H9 (cell line): ENCODE measurements around the gene WSCD2. TPM values are rescaled to one million over a fixed set of nuclear protein-coding genes. Genes with fewer than 3 reads are reported as not detected.

Experiments
- DNase-seq: peaks from one replicate; pipeline ENCODE4 v3.0.0-alpha.2; 2017
- H2AFZ ChIP-seq: one replicate; pipeline ENCODE4 v1.6.1; 2013; ENCODE audit warnings: mild to moderate bottlenecking, low read length, control low read depth, moderate library complexity
- H2AK5ac ChIP-seq: 2 replicates; pipeline ENCODE4 v1.6.1; 2013; ENCODE audit warnings: low read length, control low read depth, mixed read lengths; ENCODE audit not compliant: insufficient read length
- H2BK120ac ChIP-seq: one replicate; pipeline ENCODE4 v1.6.1; 2013; ENCODE audit warnings: low read depth, mild to moderate bottlenecking, low read length, control low read depth, inconsistent platforms; ENCODE audit not compliant: poor library complexity, severe bottlenecking
- H2BK12ac ChIP-seq: 2 replicates; pipeline ENCODE4 v1.6.1; 2013; ENCODE audit warnings: low read length, control low read depth, mixed read lengths, low read depth; ENCODE audit not compliant: insufficient read length
- H2BK15ac ChIP-seq: 2 replicates; pipeline ENCODE4 v1.6.1; 2013; ENCODE audit warnings: low read depth, low read length, control low read depth
- H2BK20ac ChIP-seq: one replicate; pipeline ENCODE4 v1.6.1; 2013; ENCODE audit warnings: low read depth, mild to moderate bottlenecking, low read length, control low read depth, inconsistent platforms; ENCODE audit not compliant: poor library complexity, severe bottlenecking
- H2BK5ac ChIP-seq: 2 replicates; pipeline ENCODE4 v1.6.1; 2013; ENCODE audit warnings: low read length, control low read depth, mixed read lengths; ENCODE audit not compliant: insufficient read length
- H3K14ac ChIP-seq: 2 replicates; pipeline ENCODE4 v1.6.1; 2013; ENCODE audit warnings: low read length, control low read depth; ENCODE audit not compliant: insufficient read depth
- H3K18ac ChIP-seq: 2 replicates; pipeline ENCODE4 v1.6.1; 2013; ENCODE audit warnings: low read depth, mild to moderate bottlenecking, mixed read lengths, low read length, control low read depth; ENCODE audit not compliant: insufficient read length
- H3K23ac ChIP-seq: 2 replicates; pipeline ENCODE4 v1.6.1; 2013; ENCODE audit warnings: low read length, control low read depth, mixed read lengths, low read depth; ENCODE audit not compliant: insufficient read length
- H3K23me2 ChIP-seq: 2 replicates; pipeline ENCODE4 v1.6.1; 2013; ENCODE audit warnings: low read depth, mild to moderate bottlenecking, mixed read lengths, low read length, control low read depth; ENCODE audit not compliant: insufficient read length, poor library complexity, severe bottlenecking
- H3K27ac ChIP-seq: 2 replicates; pipeline ENCODE4 v1.5.1; 2013; ENCODE audit warnings: low read length, control low read depth, mixed read lengths, low read depth; ENCODE audit not compliant: insufficient read length
- H3K27me3 ChIP-seq: 2 replicates; pipeline ENCODE4 v1.6.1; 2013; ENCODE audit warnings: low read length, control low read depth, inconsistent platforms; ENCODE audit not compliant: insufficient read depth
- H3K4ac ChIP-seq: 2 replicates; pipeline ENCODE4 v1.6.1; 2013; ENCODE audit warnings: low read depth, mild to moderate bottlenecking, control low read depth, inconsistent platforms, low read length, moderate library complexity
- H3K4me1 ChIP-seq: 2 replicates; pipeline ENCODE4 v1.6.1; 2013; ENCODE audit warnings: low read length, control low read depth, inconsistent platforms; ENCODE audit not compliant: insufficient read depth
- H3K4me2 ChIP-seq: 2 replicates; pipeline ENCODE4 v1.6.1; 2013; ENCODE audit warnings: low read length, control low read depth, mixed read lengths; ENCODE audit not compliant: insufficient read length, insufficient read depth
- H3K56ac ChIP-seq: 2 replicates; pipeline ENCODE4 v1.6.1; 2013; ENCODE audit warnings: low read depth, mild to moderate bottlenecking, mixed read lengths, low read length, control low read depth; ENCODE audit not compliant: insufficient read length
- H3K79me1 ChIP-seq: 2 replicates; pipeline ENCODE4 v1.6.1; 2013; ENCODE audit warnings: low read depth, mild to moderate bottlenecking, moderate library complexity, low read length, control low read depth, inconsistent platforms; ENCODE audit not compliant: insufficient read depth, poor library complexity, severe bottlenecking
- H3K79me2 ChIP-seq: 2 replicates; pipeline ENCODE4 v1.6.1; 2013; ENCODE audit warnings: low read length, control low read depth, inconsistent platforms; ENCODE audit not compliant: insufficient read depth
- H3K9ac ChIP-seq: 2 replicates; pipeline ENCODE4 v1.6.1; 2013; ENCODE audit warnings: low read length, control low read depth, mixed read lengths; ENCODE audit not compliant: insufficient read length; ENCODE audit errors: extremely low read depth
- H3K9me3 ChIP-seq: one replicate; pipeline ENCODE4 v1.6.1; 2013; ENCODE audit warnings: low read depth, low read length, inconsistent platforms; ENCODE audit not compliant: control insufficient read depth
- H3T11ph ChIP-seq: one replicate; pipeline ENCODE4 v1.6.1; 2013; ENCODE audit warnings: mild to moderate bottlenecking, low read length, control low read depth, inconsistent platforms
- H4K20me1 ChIP-seq: one replicate; pipeline ENCODE4 v1.6.1; 2013; ENCODE audit not compliant: control insufficient read depth, insufficient read length, insufficient read depth
- H4K5ac ChIP-seq: 2 replicates; pipeline ENCODE4 v1.6.1; 2013; ENCODE audit warnings: low read depth, mild to moderate bottlenecking, mixed read lengths, low read length, control low read depth; ENCODE audit not compliant: insufficient read length
- H4K8ac ChIP-seq: replicated peaks from 2 replicates; pipeline ENCODE4 v1.6.1; 2013; ENCODE audit warnings: low read length, control low read depth, mixed read lengths, low read depth; ENCODE audit not compliant: insufficient read length
- H4K91ac ChIP-seq: 2 replicates; pipeline ENCODE4 v1.6.1; 2013; ENCODE audit warnings: low read depth, mild to moderate bottlenecking, moderate library complexity, mixed read lengths, low read length, control low read depth; ENCODE audit not compliant: insufficient read length
- H3K27ac Mint-ChIP-seq, 3 experiments: 2 replicates in 2 of 3; 3 replicates in 1 of 3; pipeline ENCODE4 v1.8.0; 2020 to 2021; ENCODE audit warnings: mixed read lengths in 3 of 3, mild to moderate bottlenecking in 1 of 3, moderate library complexity in 1 of 3
- H3K27me3 Mint-ChIP-seq: 2 replicates; pipeline ENCODE4 v1.8.0; 2021; ENCODE audit warnings: low read depth, mild to moderate bottlenecking, moderate library complexity, mixed read lengths
- H3K36me3 Mint-ChIP-seq, 3 experiments: 2 replicates in 2 of 3; 3 replicates in 1 of 3; pipeline ENCODE4 v1.8.0; 2020 to 2021; ENCODE audit warnings: low read depth in 3 of 3, mixed read lengths in 3 of 3; ENCODE audit not compliant: insufficient read depth in 1 of 3
- H3K4me1 Mint-ChIP-seq, 2 experiments: 2 replicates each; pipeline ENCODE4 v1.8.0; 2020; ENCODE audit warnings: mixed read lengths in 2 of 2
- H3K4me3 Mint-ChIP-seq, 2 experiments: 2 replicates in 1 of 2; 3 replicates in 1 of 2; pipeline ENCODE4 v1.8.0; 2020 to 2021; ENCODE audit warnings: mild to moderate bottlenecking in 2 of 2, mixed read lengths in 2 of 2, moderate library complexity in 1 of 2
- H3K9me3 Mint-ChIP-seq, 2 experiments: 2 replicates in 1 of 2; 3 replicates in 1 of 2; pipeline ENCODE4 v1.8.0; 2020; ENCODE audit warnings: mild to moderate bottlenecking in 2 of 2, mixed read lengths in 2 of 2, moderate library complexity in 1 of 2
- CTCF ChIP-seq: fragments of 200-600 bp; sonication (generic); conservative IDR thresholded peaks from 3 replicates; pipeline ENCODE4 v1.8.0; 2021; ENCODE audit warnings: antibody characterized with exemption, mild to moderate bottlenecking
- WGBS: extraction: QIAGEN DNeasy Blood & Tissue Kit; methylation state at CpG from one replicate; pipeline ENCODE4 v1.1.7; 2013; ENCODE audit warnings: missing lambda C conversion rate, low lambda C conversion rate, mixed read lengths; ENCODE audit not compliant: insufficient read length; ENCODE audit errors: extremely low coverage; 5-methylcytosine and 5-hydroxymethylcytosine counted together
- total RNA-seq: library from RNA; stranded (reverse); gene quantifications from 2 replicates; pipeline ENCODE4 v1.2.1, GENCODE V29; 2021

WSCD2 gene
- total RNA-seq, 1 experiment from 2014 or later, result 0.92 TPM

- no peak overlapping the region for H2AK5ac ChIP-seq
- no peak for TF ChIP-seq CTCF
- no peak overlapping the region for H3K4me3 Mint-ChIP-seq
- H3K4me2 ChIP-seq, result no peak overlapping the region
- H3K27ac Mint-ChIP-seq, result no peak overlapping the region; a peak in 1 of 7 replicates
- H3T11ph ChIP-seq, result no peak overlapping the region
- no peak overlapping the region for H2AFZ ChIP-seq
- peaks cover 0 to 4% of the 10 kb centered on the region in 2 experiments; a peak in 1 of 5 replicates for H3K9me3 Mint-ChIP-seq
- H3K36me3 Mint-ChIP-seq, result no peaks in the 10 kb centered on the region
- H3K14ac ChIP-seq, result no peak overlapping the region
- no peak overlapping the region for H4K91ac ChIP-seq
- H3K4ac ChIP-seq, result no peak overlapping the region
- no peak overlapping the region for H3K9ac ChIP-seq
- no peaks in the 10 kb centered on the region for H3K27me3 ChIP-seq
- no peaks in the 10 kb centered on the region for H3K79me2 ChIP-seq
- no peak overlapping the region for H2BK12ac ChIP-seq
- no peaks in the 10 kb centered on the region for H4K20me1 ChIP-seq
- no peak for DNase-seq
- H3K4me1 ChIP-seq, result no peaks in the 10 kb centered on the region
- no peak overlapping the region for H2BK20ac ChIP-seq
- H3K56ac ChIP-seq, result no peak overlapping the region
- H2BK15ac ChIP-seq, result no peak overlapping the region
- no peak overlapping the region for H2BK120ac ChIP-seq
- H3K27ac ChIP-seq, result no peak overlapping the region
- peaks cover 6 to 12% of the 10 kb centered on the region in 2 experiments for H3K4me1 Mint-ChIP-seq
- no peak overlapping the region for H4K5ac ChIP-seq
- no peak overlapping the region for H3K18ac ChIP-seq
- H3K9me3 ChIP-seq, result no peaks in the 10 kb centered on the region
- no peak overlapping the region for H4K8ac ChIP-seq
- H3K79me1 ChIP-seq, result no peaks in the 10 kb centered on the region
- WGBS, result no CpG with 5 or more reads among the region's 4 CpGs
- no peak overlapping the region for H3K23ac ChIP-seq
- H3K23me2 ChIP-seq, result no peaks in the 10 kb centered on the region
- H3K27me3 Mint-ChIP-seq, result peaks cover 3% of the 10 kb centered on the region; the same call in 1 of the 2 replicates
- H2BK5ac ChIP-seq, result no peak overlapping the region
Measured at GRCh38 chr12:108228746-108229145, 99.7 kb downstream of the WSCD2 start.
